ENCODE results near the gene MAD1L1.

Gene MAD1L1

DNA sequence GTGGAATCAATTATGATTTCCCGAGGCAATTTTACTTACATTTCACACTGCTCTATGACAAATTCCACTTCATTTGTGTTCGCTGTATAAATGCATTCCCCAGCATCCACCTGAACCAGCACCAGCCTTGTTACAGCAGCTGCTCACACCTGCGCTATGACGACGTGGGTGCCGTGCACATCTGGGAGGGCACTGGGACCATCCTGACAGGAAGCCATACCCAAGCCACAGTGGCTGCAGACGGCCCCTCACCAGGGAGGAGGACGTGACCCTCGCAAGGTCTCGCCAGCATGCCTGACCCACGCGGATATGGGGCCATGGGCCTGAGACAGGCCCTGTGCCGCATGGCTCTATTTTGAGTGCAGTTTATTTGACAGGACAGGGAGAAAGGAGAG, 201.3 kb downstream of the MAD1L1 start (continued):
- TF ChIP-seq, protein P1, sequence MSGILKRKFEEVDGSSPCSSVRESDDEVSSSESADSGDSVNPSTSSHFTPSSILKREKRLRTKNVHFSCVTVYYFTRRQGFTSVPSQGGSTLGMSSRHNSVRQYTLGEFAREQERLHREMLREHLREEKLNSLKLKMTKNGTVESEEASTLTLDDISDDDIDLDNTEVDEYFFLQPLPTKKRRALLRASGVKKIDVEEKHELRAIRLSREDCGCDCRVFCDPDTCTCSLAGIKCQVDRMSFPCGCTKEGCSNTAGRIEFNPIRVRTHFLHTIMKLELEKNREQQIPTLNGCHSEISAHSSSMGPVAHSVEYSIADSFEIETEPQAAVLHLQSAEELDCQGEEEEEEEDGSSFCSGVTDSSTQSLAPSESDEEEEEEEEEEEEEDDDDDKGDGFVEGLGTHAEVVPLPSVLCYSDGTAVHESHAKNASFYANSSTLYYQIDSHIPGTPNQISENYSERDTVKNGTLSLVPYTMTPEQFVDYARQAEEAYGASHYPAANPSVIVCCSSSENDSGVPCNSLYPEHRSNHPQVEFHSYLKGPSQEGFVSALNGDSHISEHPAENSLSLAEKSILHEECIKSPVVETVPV (CRISPR knock-in tag; IDR thresholded peaks at IDR 0.05) = no peak

DNA sequence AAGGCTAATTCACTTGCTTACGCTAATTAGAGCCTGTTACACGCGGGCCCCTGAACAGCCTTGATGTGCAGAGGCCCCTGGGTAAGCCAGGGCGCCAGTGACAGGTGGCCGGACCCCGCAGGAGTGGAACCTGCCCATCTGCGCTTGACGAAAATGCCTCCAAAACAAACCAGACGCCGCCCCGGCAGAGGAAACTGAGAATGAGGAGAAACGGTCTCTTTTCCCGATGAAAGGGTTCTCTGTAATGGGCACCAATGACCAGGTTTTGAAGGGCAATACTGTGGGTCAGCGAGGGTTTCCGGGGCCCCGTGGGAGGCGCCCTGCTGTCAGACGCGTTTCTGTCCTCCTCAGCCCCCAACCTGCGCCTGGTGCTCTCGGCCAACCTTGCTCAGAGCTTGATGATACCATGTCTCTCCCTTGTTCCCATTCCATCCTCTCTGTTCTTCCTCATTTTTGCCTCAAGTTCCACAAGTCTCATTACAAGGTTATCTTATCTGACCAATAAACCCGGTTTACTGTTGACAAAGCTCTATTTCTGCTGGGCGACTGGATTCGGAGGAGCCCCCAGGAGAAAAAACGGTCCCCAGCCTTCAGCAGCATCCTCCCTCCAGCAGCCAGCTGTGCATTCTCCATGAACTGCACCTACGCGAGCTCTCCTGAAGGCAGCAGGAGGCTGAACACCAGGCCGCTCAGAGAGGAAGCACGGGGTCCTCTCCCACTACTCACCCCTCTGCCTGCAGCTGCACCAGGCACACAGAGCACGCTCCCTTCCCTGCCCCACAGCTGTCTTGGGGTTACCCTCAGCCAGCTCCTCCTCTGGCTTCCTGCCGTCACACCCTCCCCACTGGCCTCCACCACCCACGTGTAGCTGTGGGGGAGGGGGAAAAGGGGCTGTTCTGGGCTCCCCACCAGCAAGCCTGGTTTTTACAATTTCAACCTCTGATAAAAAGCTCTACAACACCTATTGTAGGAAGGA, 202.0 kb downstream of the MAD1L1 start:
- no peak for ATAC-seq
- TF ChIP-seq ZNF565 (CRISPR knock-in tag; conservative IDR thresholded peaks at IDR 0.05; ENCODE audit: low read depth) (no peak), ZC3H10 (CRISPR knock-in tag; IDR thresholded peaks at IDR 0.05) (no peak), ESRRG (CRISPR knock-in tag; IDR thresholded peaks at IDR 0.05) (no peak), ZNF8 (CRISPR knock-in tag; IDR thresholded peaks at IDR 0.05) (no peak), OSR1 (CRISPR knock-in tag; IDR thresholded peaks at IDR 0.05) (no peak), SNAI2 (CRISPR knock-in tag; IDR thresholded peaks at IDR 0.05) (no peak), ISL1 (CRISPR knock-in tag; IDR thresholded peaks at IDR 0.05) (no peak), RARB (CRISPR knock-in tag; IDR thresholded peaks at IDR 0.05) (no peak), GLIS3 (CRISPR knock-in tag; IDR thresholded peaks at IDR 0.05) (no peak), ARNTL (CRISPR knock-in tag; IDR thresholded peaks at IDR 0.05; ENCODE audit: borderline replicate concordance, low read depth) (no peak), BACH2 (CRISPR knock-in tag; IDR thresholded peaks at IDR 0.05; ENCODE audit: borderline replicate concordance) (no peak), CSDC2 (CRISPR knock-in tag; IDR thresholded peaks at IDR 0.05) (no peak), TOX (CRISPR knock-in tag; IDR thresholded peaks at IDR 0.05; ENCODE audit: borderline replicate concordance) (no peak), ZNF70 (CRISPR knock-in tag; IDR thresholded peaks at IDR 0.05) (no peak)
- TF ChIP-seq, protein P1 (CRISPR knock-in tag; IDR thresholded peaks at IDR 0.05) = no peak
- TF ChIP-seq, protein P2, sequence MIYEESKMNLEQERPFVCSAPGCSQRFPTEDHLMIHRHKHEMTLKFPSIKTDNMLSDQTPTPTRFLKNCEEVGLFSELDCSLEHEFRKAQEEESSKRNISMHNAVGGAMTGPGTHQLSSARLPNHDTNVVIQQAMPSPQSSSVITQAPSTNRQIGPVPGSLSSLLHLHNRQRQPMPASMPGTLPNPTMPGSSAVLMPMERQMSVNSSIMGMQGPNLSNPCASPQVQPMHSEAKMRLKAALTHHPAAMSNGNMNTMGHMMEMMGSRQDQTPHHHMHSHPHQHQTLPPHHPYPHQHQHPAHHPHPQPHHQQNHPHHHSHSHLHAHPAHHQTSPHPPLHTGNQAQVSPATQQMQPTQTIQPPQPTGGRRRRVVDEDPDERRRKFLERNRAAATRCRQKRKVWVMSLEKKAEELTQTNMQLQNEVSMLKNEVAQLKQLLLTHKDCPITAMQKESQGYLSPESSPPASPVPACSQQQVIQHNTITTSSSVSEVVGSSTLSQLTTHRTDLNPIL (CRISPR knock-in tag; IDR thresholded peaks at IDR 0.05; ENCODE audit: low read depth) = no peak
- TF ChIP-seq, protein P3, sequence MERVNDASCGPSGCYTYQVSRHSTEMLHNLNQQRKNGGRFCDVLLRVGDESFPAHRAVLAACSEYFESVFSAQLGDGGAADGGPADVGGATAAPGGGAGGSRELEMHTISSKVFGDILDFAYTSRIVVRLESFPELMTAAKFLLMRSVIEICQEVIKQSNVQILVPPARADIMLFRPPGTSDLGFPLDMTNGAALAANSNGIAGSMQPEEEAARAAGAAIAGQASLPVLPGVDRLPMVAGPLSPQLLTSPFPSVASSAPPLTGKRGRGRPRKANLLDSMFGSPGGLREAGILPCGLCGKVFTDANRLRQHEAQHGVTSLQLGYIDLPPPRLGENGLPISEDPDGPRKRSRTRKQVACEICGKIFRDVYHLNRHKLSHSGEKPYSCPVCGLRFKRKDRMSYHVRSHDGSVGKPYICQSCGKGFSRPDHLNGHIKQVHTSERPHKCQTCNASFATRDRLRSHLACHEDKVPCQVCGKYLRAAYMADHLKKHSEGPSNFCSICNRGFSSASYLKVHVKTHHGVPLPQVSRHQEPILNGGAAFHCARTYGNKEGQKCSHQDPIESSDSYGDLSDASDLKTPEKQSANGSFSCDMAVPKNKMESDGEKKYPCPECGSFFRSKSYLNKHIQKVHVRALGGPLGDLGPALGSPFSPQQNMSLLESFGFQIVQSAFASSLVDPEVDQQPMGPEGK (CRISPR knock-in tag; IDR thresholded peaks at IDR 0.05; ENCODE audit: borderline replicate concordance) = no peak

DNA sequence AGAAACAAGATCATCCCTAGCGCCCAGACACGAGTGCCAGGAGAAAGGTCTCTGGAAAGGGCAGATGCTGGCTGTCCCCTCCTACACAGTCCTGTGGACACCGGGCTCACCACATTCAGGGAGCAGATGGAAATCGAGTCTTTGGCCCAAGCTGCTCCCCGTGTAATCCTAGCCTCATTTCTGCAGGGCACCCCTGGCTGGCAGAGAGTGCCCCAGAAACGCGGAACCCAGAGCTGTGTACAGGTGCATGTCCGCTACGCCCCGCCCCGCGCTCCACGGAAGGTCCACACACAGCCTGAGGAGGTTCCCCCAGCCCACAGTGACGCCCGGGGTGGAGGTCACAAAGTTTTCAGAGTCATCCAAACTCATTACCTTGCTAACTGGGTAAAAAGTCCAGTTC, 202.8 kb downstream of the MAD1L1 start:
- TF ChIP-seq TOX (CRISPR knock-in tag; IDR thresholded peaks at IDR 0.05; ENCODE audit: borderline replicate concordance) (no peak), ZNF565 (CRISPR knock-in tag; conservative IDR thresholded peaks at IDR 0.05; ENCODE audit: low read depth) (no peak), SNAI2 (CRISPR knock-in tag; IDR thresholded peaks at IDR 0.05) (no peak), RARB (CRISPR knock-in tag; IDR thresholded peaks at IDR 0.05) (no peak), ARNTL (CRISPR knock-in tag; IDR thresholded peaks at IDR 0.05; ENCODE audit: borderline replicate concordance, low read depth) (no peak), ZC3H10 (CRISPR knock-in tag; IDR thresholded peaks at IDR 0.05) (no peak), ZNF70 (CRISPR knock-in tag; IDR thresholded peaks at IDR 0.05) (no peak), ZFP30 (CRISPR knock-in tag; IDR thresholded peaks at IDR 0.05) (no peak)
- TF ChIP-seq, protein P3 (CRISPR knock-in tag; IDR thresholded peaks at IDR 0.05; ENCODE audit: borderline replicate concordance) = no peak
- TF ChIP-seq, protein P4, sequence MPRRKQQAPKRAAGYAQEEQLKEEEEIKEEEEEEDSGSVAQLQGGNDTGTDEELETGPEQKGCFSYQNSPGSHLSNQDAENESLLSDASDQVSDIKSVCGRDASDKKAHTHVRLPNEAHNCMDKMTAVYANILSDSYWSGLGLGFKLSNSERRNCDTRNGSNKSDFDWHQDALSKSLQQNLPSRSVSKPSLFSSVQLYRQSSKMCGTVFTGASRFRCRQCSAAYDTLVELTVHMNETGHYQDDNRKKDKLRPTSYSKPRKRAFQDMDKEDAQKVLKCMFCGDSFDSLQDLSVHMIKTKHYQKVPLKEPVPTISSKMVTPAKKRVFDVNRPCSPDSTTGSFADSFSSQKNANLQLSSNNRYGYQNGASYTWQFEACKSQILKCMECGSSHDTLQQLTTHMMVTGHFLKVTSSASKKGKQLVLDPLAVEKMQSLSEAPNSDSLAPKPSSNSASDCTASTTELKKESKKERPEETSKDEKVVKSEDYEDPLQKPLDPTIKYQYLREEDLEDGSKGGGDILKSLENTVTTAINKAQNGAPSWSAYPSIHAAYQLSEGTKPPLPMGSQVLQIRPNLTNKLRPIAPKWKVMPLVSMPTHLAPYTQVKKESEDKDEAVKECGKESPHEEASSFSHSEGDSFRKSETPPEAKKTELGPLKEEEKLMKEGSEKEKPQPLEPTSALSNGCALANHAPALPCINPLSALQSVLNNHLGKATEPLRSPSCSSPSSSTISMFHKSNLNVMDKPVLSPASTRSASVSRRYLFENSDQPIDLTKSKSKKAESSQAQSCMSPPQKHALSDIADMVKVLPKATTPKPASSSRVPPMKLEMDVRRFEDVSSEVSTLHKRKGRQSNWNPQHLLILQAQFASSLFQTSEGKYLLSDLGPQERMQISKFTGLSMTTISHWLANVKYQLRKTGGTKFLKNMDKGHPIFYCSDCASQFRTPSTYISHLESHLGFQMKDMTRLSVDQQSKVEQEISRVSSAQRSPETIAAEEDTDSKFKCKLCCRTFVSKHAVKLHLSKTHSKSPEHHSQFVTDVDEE (CRISPR knock-in tag; IDR thresholded peaks at IDR 0.05) = no peak
- TF ChIP-seq, protein P1 (CRISPR knock-in tag; IDR thresholded peaks at IDR 0.05) = no peak

More for the DNA sequence above, 202.8 kb downstream of the MAD1L1 start:
- ATAC-seq = no peak

Measured in SK-N-SH treated with all-trans-retinoic acid at 6 μM for 48 hours (cell line).